ENCODE results near the gene NPLOC4.
A peak's percentile ranks its signal among the peaks of the same experiment; 100 is the strongest.

The NPLOC4 gene

DNA sequence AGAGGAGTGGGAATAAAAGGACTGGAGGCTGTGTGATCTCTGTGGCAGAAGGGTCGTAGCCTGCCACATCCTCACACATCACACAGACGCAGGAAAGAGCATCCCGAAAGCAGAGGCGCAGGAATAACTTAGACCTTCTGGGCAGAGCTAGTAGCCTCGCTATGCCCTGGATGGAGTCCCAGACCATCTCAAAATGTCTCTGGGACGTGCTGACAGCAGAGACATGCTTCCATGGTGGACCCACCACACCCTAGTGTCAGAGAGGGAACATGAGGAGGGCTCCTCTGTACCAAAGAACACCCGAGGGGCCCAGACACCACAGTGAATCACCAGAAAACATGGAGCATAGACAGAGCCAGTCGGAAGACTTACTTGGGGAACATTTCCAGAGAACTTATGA, 55.2 kb downstream of the NPLOC4 start:
- Histone ChIP-seq H3K36me3 (ENCODE audit: control insufficient read depth, insufficient read depth, low read length, severe bottlenecking) (peaks cover 78% of the 10 kb centered on the region), H3K4me3 (ENCODE audit: low read length) (no peak overlapping the region), H3K4me1 (ENCODE audit: control insufficient read depth, insufficient read depth, low read length) (peaks cover 49% of the 10 kb centered on the region), H3K9me3 (ENCODE audit: control insufficient read depth, low read length) (no peaks in the 10 kb centered on the region), H3K9ac (ENCODE audit: low read length) (no peak overlapping the region), H3K27me3 (replicated peaks; ENCODE audit: control insufficient read depth, insufficient read depth, low read length) (no peaks in the 10 kb centered on the region)
- no peak for DNase-seq (ENCODE audit: low read depth)

GRCh38 chr17:81580481-81580880, 56.4 kb downstream of the NPLOC4 start:
- no peak overlapping the region for H3K9ac ChIP-seq (ENCODE audit: low read length)
- DNase-seq (ENCODE audit: low read depth): no peak
- H3K4me1 ChIP-seq (ENCODE audit: control insufficient read depth, insufficient read depth, low read length): peaks cover 62% of the 10 kb centered on the region
- no peaks in the 10 kb centered on the region for H3K27me3 ChIP-seq (replicated peaks; ENCODE audit: control insufficient read depth, insufficient read depth, low read length)
- no peak overlapping the region for H3K4me3 ChIP-seq (ENCODE audit: low read length)
- H3K36me3 ChIP-seq (ENCODE audit: control insufficient read depth, insufficient read depth, low read length, severe bottlenecking): peaks cover 70% of the 10 kb centered on the region
- H3K9me3 ChIP-seq (ENCODE audit: control insufficient read depth, low read length): no peaks in the 10 kb centered on the region

- Histone ChIP-seq H3K36me3 (ENCODE audit: control insufficient read depth, insufficient read depth, low read length, severe bottlenecking) (peaks cover 64% of the 10 kb centered on the region), H3K4me1 (ENCODE audit: control insufficient read depth, insufficient read depth, low read length) (peaks cover 63% of the 10 kb centered on the region)
Observed at GRCh38 chr17:81579821-81580321, 57.0 kb downstream of the NPLOC4 start.

DNA sequence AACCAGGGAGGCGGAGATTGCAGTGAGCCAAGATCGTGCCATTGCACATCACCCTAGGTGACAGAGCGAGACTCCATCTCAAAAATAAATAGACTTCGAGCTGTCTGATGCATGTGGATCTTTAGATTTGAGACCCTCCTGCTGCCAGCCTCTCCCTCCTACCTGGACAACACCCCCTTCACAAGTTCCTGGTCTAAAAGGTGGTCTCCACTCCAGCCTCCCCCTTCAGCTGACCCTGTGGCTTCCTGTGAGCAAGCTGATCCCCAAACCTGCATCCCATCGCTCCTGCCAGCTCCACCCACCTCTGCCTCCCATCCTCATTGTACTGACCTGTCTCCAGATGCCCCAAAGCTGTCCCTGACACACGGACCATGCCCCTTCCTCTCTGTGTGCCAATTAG, 57.6 kb downstream of the NPLOC4 start:
- no peaks in the 10 kb centered on the region for H3K27me3 ChIP-seq (replicated peaks; ENCODE audit: control insufficient read depth, insufficient read depth, low read length)
- H3K36me3 ChIP-seq (ENCODE audit: control insufficient read depth, insufficient read depth, low read length, severe bottlenecking): peaks cover 64% of the 10 kb centered on the region
- no peak overlapping the region for H3K4me3 ChIP-seq (ENCODE audit: low read length)
- H3K4me1 ChIP-seq (ENCODE audit: control insufficient read depth, insufficient read depth, low read length): peaks cover 63% of the 10 kb centered on the region
- no peaks in the 10 kb centered on the region for H3K9me3 ChIP-seq (ENCODE audit: control insufficient read depth, low read length)
- no peak for DNase-seq (ENCODE audit: low read depth)
- H3K9ac ChIP-seq (ENCODE audit: low read length): no peak overlapping the region

More at GRCh38 chr17:81579821-81580321, 57.0 kb downstream of the NPLOC4 start:
- peak; percentile 52 for DNase-seq (ENCODE audit: low read depth)
- Histone ChIP-seq H3K4me3 (ENCODE audit: low read length) (no peak overlapping the region), H3K9me3 (ENCODE audit: control insufficient read depth, low read length) (no peaks in the 10 kb centered on the region), H3K9ac (ENCODE audit: low read length) (no peak overlapping the region), H3K27me3 (replicated peaks; ENCODE audit: control insufficient read depth, insufficient read depth, low read length) (no peaks in the 10 kb centered on the region)

DNA sequence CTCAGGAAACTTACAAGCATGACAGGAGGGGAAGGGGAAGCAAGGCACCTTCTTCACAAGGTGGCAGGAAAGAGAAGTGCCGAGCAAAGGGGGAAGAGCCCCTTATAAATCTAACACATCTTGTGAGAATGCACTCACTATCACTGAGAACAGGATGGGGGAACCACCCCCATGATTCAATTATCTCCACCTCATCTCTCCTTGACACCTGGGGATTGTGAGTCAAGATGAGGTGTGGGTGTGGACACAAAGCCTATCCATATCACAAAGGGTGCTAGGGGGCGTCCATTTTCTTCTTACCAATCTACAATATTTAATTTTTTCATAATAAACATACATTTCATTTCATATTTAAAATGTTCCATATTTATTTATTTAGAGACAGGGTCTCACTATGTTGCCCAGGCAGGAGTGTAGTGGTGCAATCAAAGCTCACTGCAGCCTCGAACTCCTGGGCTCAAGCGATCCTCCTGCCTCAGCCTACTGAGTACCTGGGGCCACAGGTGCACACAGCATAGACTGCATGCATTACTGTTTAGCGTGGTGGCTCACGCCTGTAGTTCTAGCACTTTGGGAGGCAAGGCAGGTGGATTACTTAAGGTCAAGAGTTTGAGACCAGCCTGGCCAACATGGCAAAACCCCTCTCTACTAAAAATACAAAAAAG, 58.2 kb downstream of the NPLOC4 start:
- H3K9ac ChIP-seq (ENCODE audit: low read length): no peak overlapping the region
- H3K4me3 ChIP-seq (ENCODE audit: low read length): no peak overlapping the region
- H3K27me3 ChIP-seq (replicated peaks; ENCODE audit: control insufficient read depth, insufficient read depth, low read length): no peaks in the 10 kb centered on the region
- H3K4me1 ChIP-seq (ENCODE audit: control insufficient read depth, insufficient read depth, low read length): peaks cover 61% of the 10 kb centered on the region
- DNase-seq (ENCODE audit: low read depth): no peak
- no peaks in the 10 kb centered on the region for H3K9me3 ChIP-seq (ENCODE audit: control insufficient read depth, low read length)
- peaks cover 64% of the 10 kb centered on the region for H3K36me3 ChIP-seq (ENCODE audit: control insufficient read depth, insufficient read depth, low read length, severe bottlenecking)

- DNase-seq (ENCODE audit: low read depth): peak; percentile 25
- H3K36me3 ChIP-seq (ENCODE audit: control insufficient read depth, insufficient read depth, low read length, severe bottlenecking): peaks cover 64% of the 10 kb centered on the region
- peaks cover 56% of the 10 kb centered on the region for H3K4me1 ChIP-seq (ENCODE audit: control insufficient read depth, insufficient read depth, low read length)
- H3K27me3 ChIP-seq (replicated peaks; ENCODE audit: control insufficient read depth, insufficient read depth, low read length): no peaks in the 10 kb centered on the region
- no peaks in the 10 kb centered on the region for H3K9me3 ChIP-seq (ENCODE audit: control insufficient read depth, low read length)
- no peak overlapping the region for H3K4me3 ChIP-seq (ENCODE audit: low read length)
- no peak overlapping the region for H3K9ac ChIP-seq (ENCODE audit: low read length)
Observed at GRCh38 chr17:81578038-81578441, 58.9 kb downstream of the NPLOC4 start.

GRCh38 chr17:81577278-81578000, 59.5 kb downstream of the NPLOC4 start:
- H3K27me3 ChIP-seq (replicated peaks; ENCODE audit: control insufficient read depth, insufficient read depth, low read length): no peaks in the 10 kb centered on the region
- peak; percentile 22 for DNase-seq (ENCODE audit: low read depth)
- H3K9me3 ChIP-seq (ENCODE audit: control insufficient read depth, low read length): no peaks in the 10 kb centered on the region
- peaks cover 64% of the 10 kb centered on the region for H3K36me3 ChIP-seq (ENCODE audit: control insufficient read depth, insufficient read depth, low read length, severe bottlenecking)
- peaks cover 54% of the 10 kb centered on the region for H3K4me1 ChIP-seq (ENCODE audit: control insufficient read depth, insufficient read depth, low read length)
- H3K4me3 ChIP-seq (ENCODE audit: low read length): peak overlapping the region; percentile 61
- peak overlapping the region; percentile 76 for H3K9ac ChIP-seq (ENCODE audit: low read length)

GRCh38 chr17:81576621-81577277, 60.2 kb downstream of the NPLOC4 start:
- H3K4me3 ChIP-seq (ENCODE audit: low read length): peak overlapping the region; percentile 61
- H3K9ac ChIP-seq (ENCODE audit: low read length): peak overlapping the region; percentile 76
- H3K36me3 ChIP-seq (ENCODE audit: control insufficient read depth, insufficient read depth, low read length, severe bottlenecking): peaks cover 60% of the 10 kb centered on the region
- H3K4me1 ChIP-seq (ENCODE audit: control insufficient read depth, insufficient read depth, low read length): peaks cover 47% of the 10 kb centered on the region
- H3K9me3 ChIP-seq (ENCODE audit: control insufficient read depth, low read length): no peaks in the 10 kb centered on the region
- DNase-seq (ENCODE audit: low read depth): peak; percentile 85
- no peaks in the 10 kb centered on the region for H3K27me3 ChIP-seq (replicated peaks; ENCODE audit: control insufficient read depth, insufficient read depth, low read length)

DNA sequence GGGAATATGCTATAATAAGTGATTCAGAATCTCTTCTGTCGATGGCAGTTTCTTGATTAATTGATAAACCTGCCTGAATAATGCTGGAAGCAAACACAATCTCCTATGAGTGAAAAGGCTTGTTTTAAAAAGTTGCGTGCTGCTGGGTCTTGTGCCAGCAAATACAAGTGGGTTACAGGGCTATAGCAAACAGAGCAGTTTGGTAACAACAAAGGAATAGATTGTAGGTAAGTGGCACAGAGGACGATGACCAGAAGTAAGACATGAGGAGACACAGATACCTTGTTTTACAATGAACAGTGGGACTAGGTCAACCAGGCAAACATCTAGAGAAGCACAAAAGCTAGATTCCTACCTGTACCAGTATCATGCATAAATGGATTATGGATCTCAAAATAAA, 61.1 kb downstream of the NPLOC4 start:
- Histone ChIP-seq H3K4me3 (ENCODE audit: low read length) (no peak overlapping the region), H3K9me3 (ENCODE audit: control insufficient read depth, low read length) (no peaks in the 10 kb centered on the region), H3K9ac (ENCODE audit: low read length) (peak overlapping the region; percentile 76), H3K27me3 (replicated peaks; ENCODE audit: control insufficient read depth, insufficient read depth, low read length) (no peaks in the 10 kb centered on the region), H3K4me1 (ENCODE audit: control insufficient read depth, insufficient read depth, low read length) (peaks cover 41% of the 10 kb centered on the region), H3K36me3 (ENCODE audit: control insufficient read depth, insufficient read depth, low read length, severe bottlenecking) (peaks cover 64% of the 10 kb centered on the region)
- DNase-seq (ENCODE audit: low read depth): no peak

DNA sequence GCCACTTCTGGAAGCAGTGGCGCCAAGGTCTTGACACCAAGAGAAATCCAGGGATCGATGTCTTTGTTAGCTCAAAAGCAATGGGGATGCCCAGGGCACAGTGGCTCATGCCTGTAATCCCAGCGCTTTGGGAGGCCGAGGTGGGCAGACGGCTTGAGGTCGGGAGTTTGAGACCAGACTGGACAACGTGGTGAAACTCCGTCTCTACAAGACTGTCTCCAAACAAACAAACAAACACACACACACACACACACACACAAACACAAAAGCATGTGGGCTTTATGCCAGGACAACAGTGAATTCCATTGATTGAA, 62.3 kb downstream of the NPLOC4 start:
- no peaks in the 10 kb centered on the region for H3K27me3 ChIP-seq (replicated peaks; ENCODE audit: control insufficient read depth, insufficient read depth, low read length)
- peaks cover 69% of the 10 kb centered on the region for H3K36me3 ChIP-seq (ENCODE audit: control insufficient read depth, insufficient read depth, low read length, severe bottlenecking)
- no peak overlapping the region for H3K4me3 ChIP-seq (ENCODE audit: low read length)
- no peaks in the 10 kb centered on the region for H3K9me3 ChIP-seq (ENCODE audit: control insufficient read depth, low read length)
- DNase-seq (ENCODE audit: low read depth): no peak
- no peak overlapping the region for H3K9ac ChIP-seq (ENCODE audit: low read length)
- H3K4me1 ChIP-seq (ENCODE audit: control insufficient read depth, insufficient read depth, low read length): peaks cover 35% of the 10 kb centered on the region

Measured in adipocyte (in vitro differentiated cells).